Measurements from ENCODE around the gene PAPOLB.

PAPOLB gene

GRCh38 chr7:4820405-4820966 is 41.3 kb downstream of the PAPOLB start:
- no peak for DNase-seq

GRCh38 chr7:4819560-4820404 is 42.0 kb downstream of the PAPOLB start:
- no peak for DNase-seq

- DNase-seq = no peak
Observed at GRCh38 chr7:4818000-4818794, 43.6 kb downstream of the PAPOLB start.

- no peak for DNase-seq
Observed at GRCh38 chr7:4817178-4817901, 44.5 kb downstream of the PAPOLB start.

- no peak for DNase-seq
Observed at GRCh38 chr7:4816419-4817080, 45.3 kb downstream of the PAPOLB start.

- no peak for DNase-seq
Observed at GRCh38 chr7:4815609-4816418, 46.0 kb downstream of the PAPOLB start.

GRCh38 chr7:4815121-4815520 is 46.7 kb downstream of the PAPOLB start:
- DNase-seq = no peak

- DNase-seq = no peak
Observed at GRCh38 chr7:4814433-4814832, 47.4 kb downstream of the PAPOLB start.

- no peak for DNase-seq
Observed at GRCh38 chr7:4809666-4810065, 52.2 kb downstream of the PAPOLB start.

GRCh38 chr7:4809091-4809591 is 52.7 kb downstream of the PAPOLB start:
- DNase-seq = no peak

GRCh38 chr7:4808565-4808964 is 53.3 kb downstream of the PAPOLB start:
- no peak for DNase-seq

- no peak for DNase-seq
Observed at GRCh38 chr7:4808026-4808425, 53.8 kb downstream of the PAPOLB start.
